ENCODE results near the gene TTC7B.

GRCh38 chr14:90536511-90537191 is 279.6 kb downstream of the TTC7B start:
- TF ChIP-seq CTCF (IDR thresholded peaks at IDR 0.05; ENCODE audit: borderline replicate concordance, extremely low read depth, low read length, poor library complexity, severe bottlenecking) = no peak
- TF ChIP-seq EZH2 (IDR thresholded peaks at IDR 0.05; ENCODE audit: borderline replicate concordance, low read depth, low read length, severe bottlenecking) = no peak
